GM21367 (cell line): ENCODE data around the gene RAB24.

Experiments
- ATAC-seq: cut with Tn5 transposase; IDR thresholded peaks from one replicate; pipeline ENCODE4 v1.9.1; 2021; ENCODE audit not compliant: unreplicated experiment

The RAB24 gene

DNA sequence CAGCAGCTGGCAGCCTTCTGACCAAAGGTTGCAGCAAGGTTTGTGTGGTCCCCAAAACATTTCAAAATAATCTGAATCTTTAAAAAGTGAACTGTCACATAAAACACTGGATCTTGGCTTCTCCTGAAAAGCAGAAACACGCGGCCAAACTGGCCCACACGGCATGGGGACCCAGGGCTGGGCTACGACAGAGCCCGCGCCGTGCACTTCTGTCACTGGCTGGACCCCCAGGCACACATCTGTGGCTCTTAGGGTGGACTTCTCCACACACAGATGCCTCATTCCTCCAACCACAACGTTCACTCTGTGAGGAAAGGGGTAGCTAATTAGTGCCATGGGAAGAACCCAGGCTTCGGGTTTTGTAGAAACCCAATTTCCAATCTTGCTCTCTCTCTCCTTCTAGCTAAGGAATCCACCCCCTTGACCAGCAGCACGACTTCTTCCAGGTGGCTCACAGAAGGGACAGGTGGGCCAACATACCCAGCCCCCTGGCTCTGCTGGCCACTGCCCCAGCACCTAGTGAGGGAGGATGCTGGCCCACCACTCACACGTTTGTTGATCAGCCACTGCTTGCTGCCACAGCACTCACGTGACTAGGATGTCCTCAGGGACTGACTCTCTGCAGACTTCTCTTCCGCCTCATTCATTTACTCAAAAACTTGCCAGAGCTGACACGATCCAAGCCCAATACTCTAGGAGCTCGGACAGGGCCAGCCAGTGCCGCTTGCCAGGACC is 30.1 kb upstream of the RAB24 start:
- no peak for ATAC-seq

DNA sequence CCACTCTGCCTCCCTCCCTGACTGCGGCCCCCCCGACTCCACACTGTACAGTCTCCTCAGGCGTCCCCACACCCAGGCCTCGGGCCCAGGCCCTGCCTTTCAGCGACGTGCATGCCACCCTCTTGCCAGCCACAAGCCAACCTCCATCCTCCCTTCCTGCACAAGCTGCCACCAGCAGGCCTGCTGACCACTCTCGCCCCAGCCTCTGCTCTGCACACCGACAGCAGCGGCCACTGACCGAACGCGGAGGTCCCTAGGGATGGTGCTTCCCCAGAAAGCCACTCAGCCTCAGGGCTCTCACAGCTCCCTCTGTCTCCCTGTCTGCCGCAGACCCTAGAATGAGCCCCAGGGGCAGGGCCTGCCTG is 29.4 kb upstream of the RAB24 start:
- no peak for ATAC-seq

DNA sequence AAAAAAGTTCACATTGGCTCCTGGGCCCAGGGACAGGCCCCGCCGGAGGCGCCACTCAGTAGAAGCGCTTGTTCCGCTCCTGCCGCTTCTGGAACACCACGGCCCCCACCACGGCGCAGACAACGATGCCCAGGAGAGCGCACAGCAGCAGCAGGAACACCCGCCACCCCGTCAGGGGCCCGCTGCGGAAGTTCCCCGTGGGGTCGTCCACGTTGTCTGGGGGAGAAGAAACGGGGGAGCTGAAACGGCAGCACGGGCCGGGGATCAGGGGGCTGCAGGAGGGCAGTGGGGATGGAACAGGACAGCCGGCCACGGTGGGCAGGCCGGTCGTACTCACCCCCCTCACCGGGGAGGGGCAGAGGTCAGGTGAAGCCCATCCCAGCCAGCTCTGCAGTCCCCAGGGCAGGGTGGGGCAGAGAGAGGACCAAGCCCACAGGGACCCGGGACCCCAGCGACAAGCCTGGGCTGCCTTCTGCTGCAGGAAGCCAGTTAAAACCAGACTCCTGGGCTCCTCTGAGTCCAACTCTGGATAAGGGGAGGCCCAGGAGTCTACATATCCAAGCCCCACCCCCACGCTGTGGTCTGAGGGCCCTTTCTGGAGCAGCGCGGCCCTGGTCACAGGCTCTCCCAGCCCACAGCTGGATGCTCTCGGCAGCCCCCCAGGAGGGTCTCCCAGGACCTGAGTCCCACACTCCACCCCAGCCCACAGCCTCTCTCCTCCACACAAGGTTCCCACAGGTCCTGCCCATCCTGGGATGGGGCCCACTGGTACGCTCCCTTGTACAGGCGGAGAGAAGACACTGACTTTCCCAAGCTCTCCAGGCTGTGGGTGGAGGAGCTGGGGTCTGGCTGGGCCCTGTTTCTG is 28.7 kb upstream of the RAB24 start:
- no peak for ATAC-seq

DNA sequence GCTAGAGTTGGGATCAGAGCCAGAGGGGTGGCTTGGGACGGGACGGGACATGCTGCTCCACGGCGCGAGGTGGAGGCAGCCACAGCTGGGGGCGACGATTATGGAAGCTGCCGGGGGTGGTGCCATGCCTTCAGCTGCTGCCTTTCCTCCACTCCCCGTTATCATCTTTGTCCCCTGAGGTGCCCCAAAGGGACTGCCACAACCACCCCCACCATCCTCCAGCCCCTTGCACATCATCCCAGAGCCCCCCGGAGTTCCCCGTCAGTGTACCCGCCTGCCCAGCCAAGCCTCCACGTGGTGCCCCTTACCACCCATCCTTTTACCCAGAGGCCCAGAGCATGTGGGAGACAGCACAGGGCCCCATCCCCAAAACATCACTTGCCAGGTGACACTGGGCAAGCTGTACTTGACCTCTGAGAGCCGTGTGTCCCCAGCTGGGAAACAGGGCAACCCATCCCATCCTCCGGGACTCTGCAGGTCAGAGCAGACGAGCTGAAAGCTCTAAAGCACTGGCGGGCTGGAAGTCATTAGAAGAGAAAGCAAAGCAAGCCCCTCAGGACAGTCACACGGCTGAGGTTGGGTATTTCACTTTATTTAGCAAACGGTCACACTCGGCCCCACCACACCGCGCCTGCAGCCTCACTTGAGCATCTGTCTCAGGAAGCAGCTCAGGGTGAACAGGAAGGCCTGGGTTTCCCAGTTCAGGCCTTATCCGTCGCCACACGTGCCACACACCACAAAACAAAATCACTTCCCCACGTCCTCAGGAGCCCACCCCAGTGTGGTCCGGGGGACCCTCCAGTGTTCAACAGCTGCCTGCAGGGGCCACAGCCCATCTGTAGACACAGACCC is 27.7 kb upstream of the RAB24 start:
- ATAC-seq, result no peak

DNA sequence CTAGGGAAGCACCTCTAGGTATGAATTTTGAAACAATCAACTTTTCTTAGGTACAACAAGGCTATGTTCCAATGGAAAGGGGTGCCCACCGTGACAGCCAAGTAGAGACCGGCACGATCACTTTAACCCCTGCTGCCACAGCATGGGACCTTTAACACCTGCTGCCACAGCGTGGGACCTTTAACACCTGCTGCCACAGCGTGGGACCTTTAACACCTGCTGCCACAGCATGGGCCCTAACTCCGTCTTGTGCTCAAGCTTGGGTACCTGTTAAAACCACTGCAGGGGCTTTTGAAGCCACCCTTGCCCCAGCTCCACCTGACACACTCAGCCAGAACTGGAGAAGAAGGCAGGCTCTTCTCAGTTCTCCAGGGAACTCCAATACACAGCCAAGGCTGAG is 26.4 kb upstream of the RAB24 start:
- no peak for ATAC-seq

DNA sequence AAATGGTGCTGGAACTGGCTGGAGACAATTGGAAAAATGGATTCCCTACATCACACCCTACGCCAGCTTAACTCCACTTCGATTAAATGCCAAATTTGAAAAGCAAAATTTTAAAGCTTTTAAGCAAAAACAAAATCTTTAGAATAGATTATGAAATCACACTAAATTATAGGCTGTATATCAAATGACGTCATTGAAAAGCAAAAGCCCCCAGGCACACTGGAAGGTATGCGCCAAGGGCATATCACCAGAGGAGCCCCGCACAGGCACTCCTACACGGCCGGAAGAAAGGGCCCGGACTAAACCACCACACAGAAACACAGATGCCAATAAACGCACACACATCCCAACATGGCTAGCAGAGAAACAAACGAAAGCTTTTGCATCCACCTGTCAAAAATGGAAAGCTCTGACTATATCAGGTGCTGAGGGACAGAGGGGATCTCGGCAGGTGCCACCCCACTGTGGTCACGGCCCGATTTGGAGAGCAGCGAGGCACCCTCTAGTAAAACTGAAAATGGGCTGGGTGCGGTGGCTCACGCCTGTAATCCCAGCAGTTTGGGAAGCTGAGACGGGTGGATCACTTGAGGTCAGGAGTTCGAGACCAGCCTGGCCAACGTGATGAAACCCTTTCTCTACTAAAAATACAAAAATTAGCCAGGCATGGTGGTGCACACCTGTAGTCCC is 25.2 kb upstream of the RAB24 start:
- no peak for ATAC-seq

DNA sequence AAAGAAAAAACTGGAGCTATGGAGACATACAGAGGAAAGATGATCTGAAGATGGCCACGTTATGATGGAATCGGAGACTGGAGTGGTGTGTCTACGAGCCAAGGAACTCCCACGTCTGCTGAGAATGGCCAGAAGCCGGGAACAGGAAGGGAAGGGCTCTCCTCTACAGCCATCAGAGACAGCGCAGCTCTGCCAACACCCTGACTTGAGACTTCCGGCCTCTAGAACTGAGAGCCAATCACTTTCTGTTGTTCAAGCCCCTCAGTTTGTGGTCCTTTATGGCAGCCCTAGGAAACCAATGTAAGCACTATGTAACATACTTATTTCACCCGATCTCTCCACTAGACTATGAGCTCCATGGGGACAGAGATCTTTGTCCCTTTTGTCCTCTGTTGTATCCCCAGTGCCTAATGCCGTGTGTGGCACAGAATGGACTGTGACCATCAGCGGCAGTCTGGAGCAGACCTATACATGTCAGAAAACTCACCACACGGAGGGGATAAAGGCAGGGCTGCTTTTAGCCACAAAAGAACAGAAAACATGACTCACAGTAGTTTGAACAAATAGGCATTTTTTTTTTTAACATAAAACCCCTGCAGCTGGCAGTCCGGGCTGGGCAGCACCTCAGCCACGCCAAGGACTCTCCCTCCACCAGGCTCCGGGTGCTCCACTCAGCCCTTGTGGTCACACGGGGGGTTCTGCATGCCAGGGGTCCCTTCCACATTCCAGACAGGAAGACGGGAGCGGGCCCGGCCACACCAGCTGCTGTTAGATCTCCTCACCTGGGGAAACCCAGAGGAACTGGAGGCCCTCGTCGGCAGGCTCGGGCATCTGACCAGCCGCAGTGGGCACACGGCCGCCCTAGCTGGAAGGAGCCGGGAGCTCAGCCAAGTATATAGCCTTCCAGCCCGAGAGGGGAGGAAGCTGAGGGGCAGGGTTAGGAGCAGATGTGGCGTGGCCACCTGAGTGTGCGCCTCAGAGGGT is 24.3 kb upstream of the RAB24 start:
- ATAC-seq, result no peak

DNA sequence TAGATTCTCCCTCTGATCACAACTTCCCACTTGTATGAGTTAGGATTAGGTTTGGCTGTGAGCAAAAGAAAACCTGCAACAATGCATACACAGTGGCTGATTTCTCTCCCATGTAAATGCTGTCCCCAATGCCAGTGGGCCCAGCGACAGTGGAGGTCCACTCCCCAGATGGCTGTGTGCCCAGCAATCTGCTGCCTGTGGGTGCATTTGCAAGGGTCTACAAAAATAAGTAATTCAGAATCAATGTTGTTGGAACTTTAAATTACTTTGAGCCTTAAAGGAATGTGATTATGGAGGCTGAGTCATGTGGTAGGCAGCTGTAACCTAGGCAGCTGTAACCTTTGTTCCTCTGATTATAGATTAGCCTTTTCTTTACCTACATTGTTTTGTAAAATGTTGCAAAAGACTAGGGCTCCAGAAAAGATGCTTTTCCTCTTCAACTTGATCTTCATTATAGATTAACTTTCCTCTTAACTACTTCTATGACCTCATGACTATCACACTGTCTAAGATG is 22.4 kb upstream of the RAB24 start:
- no peak for ATAC-seq

DNA sequence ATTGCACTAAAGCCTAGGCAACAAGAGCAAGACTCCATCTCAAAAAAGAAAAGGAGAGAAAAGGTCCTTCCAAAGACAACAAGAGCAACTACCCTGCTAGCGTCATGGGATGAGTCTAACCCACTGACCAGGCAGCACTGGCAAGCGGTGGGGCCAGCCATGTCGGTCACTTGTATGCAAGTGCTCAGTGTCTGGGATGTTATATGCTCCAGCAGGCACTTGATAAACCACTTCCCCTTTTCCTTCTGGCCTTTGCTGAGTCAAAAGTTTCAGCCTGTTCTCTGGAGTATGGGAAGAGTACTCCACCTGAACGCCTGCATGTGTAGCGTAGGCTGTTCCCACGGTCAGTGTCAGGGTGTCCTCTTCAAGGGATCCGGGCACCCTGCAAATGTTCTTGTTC is 17.4 kb upstream of the RAB24 start:
- ATAC-seq, result no peak

DNA sequence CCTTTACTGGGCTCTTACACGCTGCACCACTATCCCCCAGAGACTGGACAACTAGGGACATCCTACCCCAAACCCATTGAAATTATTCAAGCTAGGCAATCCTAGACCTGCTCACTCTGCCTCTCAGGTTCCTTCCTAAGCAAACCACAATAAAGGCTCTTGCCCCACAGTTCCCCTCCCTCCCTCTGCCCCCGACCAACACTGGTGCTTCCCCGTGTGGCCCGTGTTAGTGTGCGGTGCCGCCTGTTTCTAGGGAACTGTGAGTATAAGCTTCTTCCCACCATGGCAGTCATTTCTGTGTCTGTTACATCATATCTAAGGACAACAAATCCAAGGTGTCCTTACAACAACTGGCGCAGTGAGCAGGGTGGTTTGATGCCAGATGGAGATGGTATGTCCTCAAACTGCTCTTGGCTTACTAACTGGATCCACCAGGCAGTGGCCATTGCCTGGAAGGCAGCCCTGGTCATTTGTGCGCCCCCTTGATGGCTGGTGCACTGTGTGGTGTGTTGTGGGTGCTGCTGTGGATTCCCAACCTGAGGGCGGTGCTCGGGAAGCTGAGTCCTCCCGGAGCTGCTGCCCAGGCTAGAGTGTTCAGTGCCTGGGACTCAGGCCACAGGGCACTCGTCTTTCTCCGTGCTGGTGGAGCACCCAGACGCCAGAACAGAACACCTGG is 16.5 kb upstream of the RAB24 start:
- no peak for ATAC-seq

DNA sequence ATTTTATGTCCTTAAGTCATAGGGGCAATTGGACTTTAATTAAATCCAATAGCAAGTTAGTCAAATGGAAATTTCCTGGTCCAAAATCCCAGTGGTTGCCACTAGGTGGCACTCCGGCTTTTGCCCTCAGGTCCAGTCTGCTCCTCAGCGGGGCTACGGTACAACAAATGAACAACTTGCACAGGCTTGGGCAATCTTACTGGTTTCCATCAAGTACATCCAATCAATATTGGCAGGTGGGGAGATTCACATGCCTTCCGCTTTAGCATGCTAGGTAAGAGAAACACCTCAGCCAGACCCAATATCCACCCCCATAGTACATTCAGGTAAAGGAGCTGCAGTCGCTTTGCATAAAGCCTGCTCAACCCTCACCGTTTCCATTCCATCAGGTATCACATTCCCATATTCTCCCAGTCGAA is 14.4 kb upstream of the RAB24 start:
- ATAC-seq, result no peak

DNA sequence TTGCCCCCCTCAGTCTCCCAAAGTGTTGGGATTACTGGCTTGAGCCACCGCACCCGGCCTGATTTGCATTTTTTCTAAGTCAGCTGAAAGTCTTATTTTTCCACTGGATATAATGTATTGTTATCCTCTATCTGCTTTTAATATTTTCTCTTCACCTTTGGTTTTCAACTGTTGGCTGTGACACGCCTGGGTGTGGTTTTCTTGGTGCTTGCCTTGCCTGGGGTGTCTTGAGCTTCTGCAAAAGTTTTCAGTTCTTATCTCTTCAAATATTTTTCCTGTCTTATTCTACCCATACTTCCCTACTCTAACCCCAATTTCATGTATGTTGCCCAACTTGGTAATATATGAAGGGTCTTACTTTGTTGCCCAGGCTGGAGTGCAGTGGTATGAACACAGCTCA is 12.5 kb upstream of the RAB24 start:
- no peak for ATAC-seq

DNA sequence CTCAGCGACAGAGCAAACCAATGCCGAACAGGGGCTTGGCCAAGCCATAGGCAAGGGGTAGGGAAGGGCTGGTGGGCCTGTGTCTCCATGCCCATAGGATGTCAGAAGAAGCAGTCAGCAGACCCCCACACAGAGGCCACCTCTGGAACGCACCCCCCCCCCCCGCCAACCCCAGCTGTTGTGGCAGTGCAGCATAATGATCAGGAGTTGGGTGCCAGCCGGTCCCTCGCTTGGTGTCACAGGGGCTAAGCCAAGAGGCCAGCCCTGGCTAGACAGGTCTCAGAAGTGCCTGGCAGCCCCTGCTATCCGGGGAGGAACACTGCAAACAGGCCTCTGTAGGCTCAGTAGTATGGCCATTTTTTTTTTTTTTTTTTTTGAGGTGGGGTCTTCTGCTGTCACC is 11.9 kb upstream of the RAB24 start:
- no peak for ATAC-seq

DNA sequence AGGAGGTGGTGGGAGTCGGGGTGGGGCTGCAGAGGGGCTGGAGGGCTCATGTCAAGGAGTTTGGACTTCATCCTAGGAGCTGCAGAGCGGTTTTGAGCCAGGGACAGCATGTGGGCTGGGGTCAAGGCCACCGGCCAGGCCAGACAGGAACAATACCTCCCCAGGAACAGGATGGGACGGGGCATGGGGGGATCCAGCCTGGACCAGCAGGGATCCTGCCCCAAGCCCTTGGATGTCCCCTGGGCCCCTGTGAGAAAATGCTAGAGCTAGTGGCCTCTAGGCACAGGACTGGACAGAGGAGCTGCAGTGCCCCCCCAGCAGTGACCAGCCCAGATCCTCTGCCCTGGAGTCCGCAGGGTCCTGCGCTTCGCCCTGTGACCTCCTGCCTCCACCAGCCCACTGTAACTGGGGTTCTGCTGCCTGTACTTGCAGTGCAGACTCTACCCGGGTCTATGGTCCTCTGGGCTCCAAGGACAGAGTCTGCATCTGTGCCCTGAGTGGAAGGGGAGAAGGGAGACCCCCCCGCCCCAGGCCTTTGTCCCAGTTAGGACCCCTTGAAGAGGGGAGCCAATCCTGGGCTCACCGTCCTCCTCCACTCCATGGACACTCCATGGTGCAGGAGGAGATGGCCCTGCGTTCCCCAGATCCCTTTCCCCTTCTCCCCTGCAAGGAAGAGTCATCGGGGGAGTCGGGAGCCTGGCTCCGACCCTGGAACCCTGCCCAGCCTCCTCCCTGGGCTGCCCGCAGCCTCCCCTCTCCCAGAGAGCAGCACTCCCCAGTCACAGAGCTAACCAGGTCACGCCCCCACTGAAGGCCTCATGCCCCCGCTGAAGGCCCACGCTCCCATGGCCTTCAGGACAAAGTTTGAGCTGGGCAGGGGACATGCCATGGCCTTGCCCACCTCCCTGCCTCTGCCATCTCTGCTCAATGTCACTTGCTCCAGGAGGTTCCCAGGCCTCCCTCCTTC is 11.1 kb upstream of the RAB24 start:
- no peak for ATAC-seq

DNA sequence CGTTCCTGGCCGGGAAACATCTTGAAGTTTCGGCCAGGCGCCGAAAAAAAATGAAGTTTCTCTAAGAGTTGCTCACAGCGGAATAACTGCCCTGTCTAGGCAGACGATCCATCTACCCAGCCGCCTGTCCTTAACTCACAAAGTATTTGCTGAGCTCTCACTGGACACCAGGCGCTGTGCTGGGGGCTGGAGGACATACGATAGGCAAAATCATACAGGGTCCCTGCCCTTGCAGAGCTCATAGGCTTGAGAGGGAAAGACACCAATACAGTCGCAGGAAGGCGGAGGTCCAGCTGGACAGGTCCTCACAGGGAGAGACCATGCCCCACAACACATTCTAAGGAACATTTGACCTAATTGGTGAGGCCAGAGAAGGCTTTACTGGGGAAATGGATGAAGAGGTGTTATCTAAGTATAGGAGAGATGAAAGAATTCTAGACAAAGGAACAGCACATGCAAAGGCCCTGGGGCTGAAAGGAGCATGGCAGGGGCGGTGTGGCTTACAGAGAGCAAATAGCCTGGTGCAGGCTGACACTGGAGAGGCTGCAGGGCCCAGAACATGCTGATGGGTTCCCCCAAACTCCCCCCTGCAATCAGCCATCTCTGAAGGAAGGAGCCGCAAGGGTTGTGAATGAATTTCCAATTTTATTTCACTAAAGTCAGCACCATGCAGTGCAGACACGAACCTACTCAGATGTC is 10.2 kb upstream of the RAB24 start:
- no peak for ATAC-seq

DNA sequence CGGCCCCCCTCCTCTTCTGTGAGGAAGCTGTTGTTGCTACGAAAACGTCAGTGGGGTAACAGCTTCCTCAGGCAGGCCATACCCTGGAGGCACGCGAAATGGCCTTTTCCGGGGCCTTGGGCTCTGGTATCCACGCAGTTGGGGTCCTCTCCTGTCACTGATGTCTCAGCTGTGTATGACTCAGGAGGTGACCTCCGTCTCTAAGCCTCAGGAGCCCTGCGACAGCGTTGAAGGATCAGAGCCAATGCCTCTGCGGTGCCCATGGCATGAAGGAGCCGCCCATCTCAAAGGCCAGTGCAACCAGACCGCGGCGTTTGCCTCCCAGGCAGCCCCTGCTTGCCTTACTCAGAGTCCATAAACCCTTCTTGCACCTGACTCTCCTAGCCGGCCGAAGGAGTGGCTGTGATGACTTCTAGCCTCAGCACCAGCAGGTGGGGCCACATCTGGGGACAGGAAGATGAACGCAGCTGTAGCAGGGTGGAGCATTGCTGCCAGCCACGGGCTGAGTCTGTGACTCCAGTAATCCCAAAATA is 9.2 kb upstream of the RAB24 start:
- ATAC-seq, result peak; percentile 17
